ENCODE results near the gene KIDINS220. TPM values are rescaled to one million over a fixed set of nuclear protein-coding genes. Genes with fewer than 3 reads are reported as not detected.

Gene KIDINS220
- total RNA-seq = 20.1 and 23.2 TPM in 2 replicates

DNA sequence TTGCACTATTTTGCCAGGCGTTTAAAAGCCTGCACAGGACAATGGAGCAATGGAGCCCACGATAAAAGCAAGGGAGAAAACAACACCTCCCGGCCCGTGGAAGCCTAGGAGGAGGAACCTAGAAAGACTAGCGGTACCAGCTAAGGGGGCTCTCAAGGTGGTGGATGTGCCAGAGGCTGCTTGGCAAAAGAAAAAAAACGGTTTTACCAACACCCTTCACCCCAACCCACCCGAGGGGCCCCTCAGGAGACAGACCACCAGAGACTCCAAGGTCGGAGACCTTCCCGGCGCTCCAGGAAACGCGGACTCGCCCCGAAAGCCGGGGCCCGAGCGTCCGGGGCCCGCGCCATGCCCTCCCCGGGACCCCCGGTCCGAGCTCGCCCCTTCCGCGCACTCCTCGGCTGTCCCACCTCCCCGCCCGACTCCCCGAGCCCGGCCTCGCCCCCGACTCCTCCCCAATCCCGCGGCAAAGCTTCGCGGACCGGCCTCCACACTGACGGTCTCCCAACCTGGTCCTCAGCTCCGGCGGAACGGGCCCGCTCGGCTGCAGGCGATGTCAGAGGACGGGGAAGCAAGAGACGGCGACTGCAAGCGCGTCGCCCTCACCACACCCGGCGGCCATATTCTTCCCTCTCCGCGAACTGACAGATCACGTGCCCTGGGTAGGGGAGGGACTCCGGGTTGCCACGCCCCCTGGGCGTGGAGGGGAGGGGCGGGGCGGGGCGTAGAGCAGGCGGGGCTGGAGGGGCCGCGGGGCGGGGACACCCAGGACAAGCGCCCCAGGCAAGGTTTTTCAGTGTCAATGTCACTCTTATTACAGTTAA lies at the start of gene KIDINS220:
Gene KIDINS220 (minus strand): TSS at position 643 of the 824 bp plus-strand sequence. CDS start 10,520 bp downstream, outside the sequence.

DNA sequence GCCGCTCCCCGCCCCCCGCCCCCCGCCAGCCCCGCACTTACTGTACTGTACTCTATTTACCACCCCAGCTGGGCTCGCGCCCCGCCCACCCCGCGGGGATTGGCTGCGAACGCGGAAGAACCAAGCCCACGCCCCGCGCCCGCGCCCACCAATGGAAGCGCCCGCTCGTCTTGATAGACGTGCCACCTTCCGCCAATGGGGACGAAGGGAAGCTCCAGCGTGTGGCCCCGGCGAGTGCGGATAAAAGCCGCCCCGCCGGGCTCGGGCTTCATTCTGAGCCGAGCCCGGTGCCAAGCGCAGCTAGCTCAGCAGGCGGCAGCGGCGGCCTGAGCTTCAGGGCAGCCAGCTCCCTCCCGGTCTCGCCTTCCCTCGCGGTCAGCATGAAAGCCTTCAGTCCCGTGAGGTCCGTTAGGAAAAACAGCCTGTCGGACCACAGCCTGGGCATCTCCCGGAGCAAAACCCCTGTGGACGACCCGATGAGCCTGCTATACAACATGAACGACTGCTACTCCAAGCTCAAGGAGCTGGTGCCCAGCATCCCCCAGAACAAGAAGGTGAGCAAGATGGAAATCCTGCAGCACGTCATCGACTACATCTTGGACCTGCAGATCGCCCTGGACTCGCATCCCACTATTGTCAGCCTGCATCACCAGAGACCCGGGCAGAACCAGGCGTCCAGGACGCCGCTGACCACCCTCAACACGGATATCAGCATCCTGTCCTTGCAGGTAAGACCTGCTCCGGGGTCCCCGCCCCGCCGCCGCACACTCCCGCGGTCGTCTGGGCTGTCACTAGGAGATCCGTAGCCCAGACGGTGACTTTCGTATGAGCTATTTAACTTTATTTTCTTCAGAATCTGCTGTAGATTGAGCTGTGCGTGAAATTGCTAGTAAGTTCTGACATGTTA lies 155.4 kb downstream of the KIDINS220 start, which contains the start of gene ID2:
Gene ID2 (plus strand): TSS at position 271 of the 907 bp plus-strand sequence. CDS start 110 bp downstream, at position 381.

Other genes with a start within 250 kb of the KIDINS220 start
- 26.3 and 27.2 TPM in 2 replicates for gene ID2, start 155.6 kb downstream of the KIDINS220 start, total RNA-seq
- 16.5 and 18.7 TPM in 2 replicates for gene MBOAT2, start 166.1 kb upstream of the KIDINS220 start, total RNA-seq